HG02798 (cell line): ENCODE data around the gene AFAP1L1.

Experiments used
- ATAC-seq: cut with Tn5 transposase; IDR thresholded peaks from one replicate; pipeline ENCODE4 v1.9.1; 2021; ENCODE audit warnings: mild to moderate bottlenecking; ENCODE audit not compliant: unreplicated experiment, poor library complexity

Gene AFAP1L1

GRCh38 chr5:149310947-149311658 is 39.4 kb downstream of the AFAP1L1 start:
- ATAC-seq = no peak

DNA sequence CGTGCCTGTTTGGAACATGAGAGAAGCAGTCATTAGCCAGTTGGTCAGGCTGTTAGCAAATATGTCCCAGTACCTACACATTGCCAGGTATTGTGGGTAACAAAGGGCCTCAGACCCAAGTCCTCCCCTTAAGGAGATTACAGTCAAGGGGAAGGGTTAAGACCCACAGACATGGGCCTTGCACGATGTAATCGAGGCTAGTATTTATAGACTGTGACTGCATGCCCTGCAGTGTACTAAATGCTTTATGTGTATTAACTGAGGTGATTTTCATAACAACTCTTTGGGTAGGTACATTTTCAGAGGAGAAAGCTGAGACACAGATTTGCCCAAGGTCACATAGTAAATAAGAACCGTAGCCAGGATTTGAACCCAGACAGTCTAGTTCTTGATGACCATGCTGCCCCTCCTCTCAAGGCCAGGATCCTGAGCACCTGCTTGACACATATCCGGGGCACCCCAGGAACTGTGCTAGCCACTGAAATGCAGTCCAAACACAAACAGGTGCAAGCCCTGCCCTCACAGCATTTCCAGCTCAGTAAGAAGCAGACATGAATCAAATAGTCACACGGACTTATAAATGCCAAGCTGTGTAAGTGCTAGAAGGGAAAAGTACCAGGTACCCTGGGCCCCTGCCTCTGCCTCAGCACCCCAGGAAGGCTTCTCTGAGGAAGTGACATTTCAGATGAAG is 41.6 kb downstream of the AFAP1L1 start:
- no peak for ATAC-seq

GRCh38 chr5:149314571-149315111 is 43.0 kb downstream of the AFAP1L1 start:
- no peak for ATAC-seq

DNA sequence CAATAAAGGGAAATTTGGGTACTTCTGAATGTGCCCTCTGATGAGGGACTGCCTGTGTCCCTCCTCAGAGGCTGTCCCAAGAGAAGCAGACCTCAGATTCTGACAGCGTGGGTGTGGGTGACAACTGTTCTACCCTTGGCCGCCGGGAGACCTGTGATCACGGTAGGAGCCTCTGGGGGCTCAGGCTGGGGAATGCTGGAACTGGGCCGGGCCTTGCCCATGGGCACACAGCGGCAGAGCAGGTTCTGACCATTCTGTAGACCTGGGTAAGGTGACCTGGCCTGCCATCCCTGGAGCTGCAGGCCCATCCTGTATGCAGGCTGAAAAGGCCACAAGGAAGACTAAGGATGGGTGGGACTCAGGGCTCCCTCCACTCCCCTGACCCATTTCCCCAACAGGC is 44.1 kb downstream of the AFAP1L1 start:
- ATAC-seq = no peak

- ATAC-seq = peak; percentile 59
These were observed 45.8 kb downstream of the AFAP1L1 start for GRCh38 chr5:149317281-149318048.

GRCh38 chr5:149319174-149319573 is 47.5 kb downstream of the AFAP1L1 start:
- no peak for ATAC-seq

DNA sequence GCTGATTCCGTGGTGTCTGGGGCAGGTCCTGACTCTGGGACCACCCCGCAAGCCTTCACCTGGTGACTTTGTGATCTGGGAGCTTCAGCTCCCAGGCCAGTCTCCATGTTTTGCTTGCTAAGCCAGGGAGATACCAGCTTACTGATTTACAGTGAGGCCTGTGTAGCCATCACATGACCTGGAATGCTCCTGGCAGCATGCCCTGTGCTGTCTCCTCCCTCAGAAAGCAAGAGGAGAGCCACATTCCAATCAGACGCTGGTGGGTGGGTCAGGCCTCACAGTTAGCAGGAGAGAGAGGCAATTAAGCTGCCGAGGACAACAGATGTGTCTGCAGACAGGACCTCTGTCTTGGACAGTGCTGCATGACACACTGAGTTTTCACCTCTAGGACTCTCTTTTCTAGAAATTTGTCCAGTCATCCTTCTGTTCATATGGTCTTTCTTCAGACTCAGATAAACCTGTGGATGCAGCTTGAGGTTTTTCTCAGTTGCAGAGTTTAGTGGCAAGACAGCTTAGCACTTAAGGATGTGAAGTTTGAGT is 49.2 kb downstream of the AFAP1L1 start:
- no peak for ATAC-seq

- ATAC-seq = no peak
These were observed 50.9 kb downstream of the AFAP1L1 start for GRCh38 chr5:149322518-149322917.

- ATAC-seq = no peak
These were observed 51.6 kb downstream of the AFAP1L1 start for GRCh38 chr5:149323210-149323609.

- no peak for ATAC-seq
These were observed 52.1 kb downstream of the AFAP1L1 start for GRCh38 chr5:149323621-149324205.

DNA sequence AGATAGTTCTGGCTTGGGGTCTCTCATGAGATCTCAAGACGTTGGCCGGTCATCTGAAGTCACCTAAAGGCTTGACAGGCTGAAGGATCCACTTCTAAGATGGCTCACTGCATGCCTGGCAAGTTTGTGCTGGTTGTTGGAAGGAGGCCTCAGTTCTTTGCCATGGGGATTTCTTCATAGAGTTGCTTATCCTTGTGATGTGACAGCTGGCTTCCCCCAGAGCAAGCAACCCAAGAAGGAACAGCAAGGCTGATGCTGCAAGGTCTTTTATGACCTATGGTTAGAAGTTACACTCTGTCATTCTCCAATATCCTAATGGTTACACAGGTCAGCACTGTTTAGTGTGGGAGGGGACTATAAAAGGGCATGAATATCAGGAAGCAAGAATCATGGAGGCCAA is 53.0 kb downstream of the AFAP1L1 start:
- ATAC-seq = no peak

DNA sequence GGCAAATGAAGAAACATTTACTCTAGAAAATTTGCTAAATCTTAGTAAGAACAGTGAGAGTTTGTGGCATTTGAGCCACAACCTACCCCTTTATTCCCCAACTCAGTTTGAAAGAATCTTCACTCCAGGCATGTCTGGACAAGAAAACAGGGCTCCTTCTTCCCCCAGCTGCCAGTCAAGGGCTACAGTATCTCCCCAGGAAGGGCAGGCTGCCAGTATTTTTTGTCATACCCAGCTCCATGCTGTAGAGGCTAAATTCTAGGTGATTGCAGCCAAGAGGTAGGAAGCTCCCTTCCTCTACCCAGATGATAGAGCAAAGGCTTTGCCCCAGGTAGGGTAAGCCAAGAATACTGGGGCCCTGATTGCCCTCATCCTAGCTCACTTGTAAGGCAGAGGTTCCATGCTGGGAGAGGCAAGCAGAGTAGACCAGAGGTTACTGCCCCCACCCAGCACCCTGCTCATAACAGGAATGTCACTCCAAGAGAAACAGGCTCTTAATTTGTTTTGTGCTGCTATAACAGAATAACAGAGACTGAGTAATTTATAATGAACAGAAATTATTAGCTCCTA is 53.6 kb downstream of the AFAP1L1 start:
- no peak for ATAC-seq

- ATAC-seq = no peak
These were observed 54.2 kb downstream of the AFAP1L1 start for GRCh38 chr5:149325894-149326293.

DNA sequence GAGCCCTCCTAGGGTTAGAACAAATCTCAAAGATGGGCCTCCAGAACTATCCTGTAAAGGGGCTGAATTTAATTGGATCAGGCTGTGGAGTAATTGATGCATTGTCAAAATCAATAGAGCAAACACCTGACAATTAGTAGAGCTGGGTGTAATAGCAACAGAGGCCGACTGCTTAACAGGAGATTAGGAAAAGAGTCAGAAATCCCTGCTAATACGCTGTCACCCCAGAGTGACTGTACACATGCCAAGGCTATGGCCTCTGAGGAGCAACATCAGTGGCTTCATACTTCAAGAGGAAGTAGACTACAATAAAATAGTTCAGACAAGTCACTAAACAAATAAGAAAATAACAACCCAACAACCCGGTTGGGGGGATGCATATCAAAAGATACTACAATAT is 55.0 kb downstream of the AFAP1L1 start:
- ATAC-seq = no peak

GRCh38 chr5:149328177-149328576 is 56.5 kb downstream of the AFAP1L1 start:
- ATAC-seq = no peak

DNA sequence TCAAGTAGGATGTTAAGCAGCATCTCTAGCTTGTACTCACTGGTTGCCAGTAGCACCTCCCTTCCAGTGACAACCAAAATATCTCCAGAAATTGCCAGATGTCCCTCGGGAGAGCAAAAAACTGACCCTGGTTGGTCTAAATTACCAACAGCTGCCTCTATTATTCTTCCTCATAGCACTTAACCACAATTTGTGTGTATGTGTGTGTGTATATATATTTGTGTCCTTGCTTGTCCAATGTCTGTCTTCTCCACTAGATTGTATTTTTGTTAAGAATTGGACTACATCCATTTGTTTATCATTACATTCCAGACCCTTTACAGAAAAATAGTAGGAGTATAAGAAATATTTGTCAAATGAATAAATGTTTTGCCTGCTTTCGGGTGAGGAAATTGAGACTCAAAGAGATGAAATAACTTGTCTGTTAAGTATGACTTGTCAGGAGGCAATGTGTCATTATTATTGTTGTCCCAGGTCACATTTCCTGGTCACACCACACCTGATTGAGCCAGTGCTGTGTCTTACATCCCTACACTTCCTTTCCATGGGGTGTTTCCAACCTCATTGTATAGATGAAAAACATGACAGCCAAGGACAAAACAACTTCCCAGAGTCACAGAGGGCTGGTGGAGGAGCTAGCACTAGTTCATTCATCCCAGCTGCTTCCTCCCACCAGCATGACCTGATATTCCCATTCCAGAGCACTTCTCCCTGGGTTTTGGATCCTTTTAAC is 62.2 kb downstream of the AFAP1L1 start:
- ATAC-seq = no peak

DNA sequence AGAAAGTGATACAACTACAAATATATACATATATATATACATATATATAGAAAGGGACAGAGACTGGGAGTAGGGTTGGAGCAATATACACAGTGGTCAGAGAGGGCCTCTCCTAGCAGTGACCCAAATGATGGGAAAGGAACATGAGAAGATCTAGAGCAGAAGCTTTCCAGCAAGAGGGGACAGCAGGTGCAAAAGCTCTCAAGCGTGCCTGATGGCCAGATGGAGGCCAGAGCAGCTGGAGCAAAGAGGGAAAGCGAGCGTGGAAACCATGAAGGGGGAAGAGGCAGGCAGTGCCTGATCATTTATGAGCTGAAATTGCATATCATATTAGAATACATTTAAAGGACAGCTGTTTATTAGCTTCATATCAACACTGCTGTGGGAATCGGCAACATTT is 66.1 kb downstream of the AFAP1L1 start:
- no peak for ATAC-seq

- ATAC-seq = no peak
These were observed 66.7 kb downstream of the AFAP1L1 start for GRCh38 chr5:149338364-149338763.

DNA sequence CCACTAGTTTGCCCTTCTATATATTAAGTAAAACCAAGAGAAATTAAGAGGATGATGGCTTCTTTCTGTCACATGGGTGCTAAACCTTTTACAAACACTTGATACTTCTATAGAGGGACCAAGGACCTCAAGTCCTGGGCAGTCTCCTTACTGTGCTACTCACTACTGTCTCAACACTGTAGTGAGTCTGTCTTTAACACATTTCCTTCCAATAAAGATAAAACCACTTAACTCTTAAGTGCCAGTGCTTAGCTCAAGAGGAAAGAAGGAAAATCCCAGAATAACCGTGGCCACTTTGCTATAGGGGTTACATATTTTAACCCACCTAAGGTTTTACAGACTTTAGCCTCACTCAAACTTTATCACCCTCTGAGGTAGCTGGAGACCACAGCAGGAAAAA is 69.3 kb downstream of the AFAP1L1 start:
- ATAC-seq = no peak
